Vagina (tissue), 2 donors: Measurements from ENCODE around the gene AKAP3. TPM values are rescaled to one million over a fixed set of nuclear protein-coding genes. Genes with fewer than 3 reads are reported as not detected.

Experiments used
- DNase-seq, 2 donors: peaks; one replicate each; pipeline ENCODE4 v3.0.0-alpha.2; 2017; ENCODE audit errors: extremely low spot score in 2 of 2
- H3K27ac ChIP-seq: fragments of 200-600 bp; sonication (generic); one replicate; pipeline ENCODE4 v1.5.1; 2019
- H3K27me3 ChIP-seq: fragments of 200-600 bp; sonication (generic); one replicate; pipeline ENCODE4 v1.5.1; 2019
- H3K36me3 ChIP-seq, 2 donors: fragments of 200-600 bp; sonication (generic); one replicate each; pipeline ENCODE4 v1.5.1; 2017 to 2019
- H3K4me1 ChIP-seq: fragments of 200-600 bp; sonication (generic); one replicate; pipeline ENCODE4 v1.5.1; 2019
- H3K4me3 ChIP-seq, 2 donors: fragments of 200-600 bp; sonication (generic); 1 replicate in 1 of 2; 2 replicates in 1 of 2; pipeline ENCODE4 v1.5.1; 2016 to 2019
- H3K9me3 ChIP-seq: fragments of 200-600 bp; sonication (generic); one replicate; pipeline ENCODE4 v1.5.1; 2019
- CTCF ChIP-seq, 3 experiments: fragments of 450-650 bp in 2 of 3; fragments of 200-600 bp in 1 of 3; sonication (generic) in 1 of 3; IDR thresholded peaks; one replicate each; pipeline ENCODE4 v1.5.1; 2017 to 2019; ENCODE audit warnings: antibody characterized with exemption in 3 of 3, mild to moderate bottlenecking in 2 of 3, moderate library complexity in 2 of 3
- POLR2A ChIP-seq, 2 donors: fragments of 450-650 bp; IDR thresholded peaks; one replicate each; pipeline ENCODE4 v1.6.1; 2017; ENCODE audit warnings: antibody characterized with exemption in 2 of 2, mild to moderate bottlenecking in 2 of 2, moderate library complexity in 2 of 2
- POLR2AphosphoS5 ChIP-seq, 2 donors: sonication (generic); formaldehyde crosslinking; IDR thresholded peaks; one replicate each; pipeline ENCODE4 v1.9.0; 2017; ENCODE audit warnings: antibody characterized with exemption in 2 of 2, mild to moderate bottlenecking in 2 of 2, low read depth in 1 of 2; ENCODE audit not compliant: insufficient read depth in 1 of 2
- intact Hi-C: fragments of 100-400 bp; cut with DNase I; formaldehyde crosslinking; loops from one replicate; pipeline ENCODE4 v1.15.1; 2023
- total RNA-seq: library from RNA; depleted of rRNA; stranded (reverse); fragments of >200 nt; gene quantifications from one replicate; pipeline ENCODE4 v1.2.3, GENCODE V29; 2016

Gene AKAP3
- total RNA-seq, 1 donor from 2014 or later, result not detected

- Histone ChIP-seq H3K36me3 (no peaks in the 10 kb centered on the region), H3K27me3 (no peaks in the 10 kb centered on the region), H3K4me1 (no peaks in the 10 kb centered on the region), H3K27ac (no peak overlapping the region), H3K4me3 (no peak overlapping the region), H3K9me3 (no peaks in the 10 kb centered on the region)
- intact Hi-C loops, result no loop called here
- no peak for DNase-seq
- TF ChIP-seq POLR2A (IDR thresholded peaks at IDR 0.05) (no peak), CTCF (IDR thresholded peaks at IDR 0.05) (no peak), POLR2AphosphoS5 (IDR thresholded peaks at IDR 0.05; ENCODE audit: insufficient read depth in 1 of 2, low read depth in 1 of 2) (no peak)
Measured at GRCh38 chr12:4569261-4569660, 79.6 kb downstream of the AKAP3 start.

- H3K27ac ChIP-seq, result no peak overlapping the region
- no peaks in the 10 kb centered on the region for H3K9me3 ChIP-seq
- no peak overlapping the region for H3K4me3 ChIP-seq
- H3K4me1 ChIP-seq, result no peaks in the 10 kb centered on the region
- DNase-seq, result no peak
- H3K36me3 ChIP-seq, result no peaks in the 10 kb centered on the region
- TF ChIP-seq CTCF (IDR thresholded peaks at IDR 0.05) (no peak), POLR2AphosphoS5 (IDR thresholded peaks at IDR 0.05; ENCODE audit: insufficient read depth in 1 of 2, low read depth in 1 of 2) (no peak), POLR2A (IDR thresholded peaks at IDR 0.05) (no peak)
- intact Hi-C loops, result no loop called here
- no peaks in the 10 kb centered on the region for H3K27me3 ChIP-seq
Measured at GRCh38 chr12:4567073-4567881, 81.6 kb downstream of the AKAP3 start.

DNA sequence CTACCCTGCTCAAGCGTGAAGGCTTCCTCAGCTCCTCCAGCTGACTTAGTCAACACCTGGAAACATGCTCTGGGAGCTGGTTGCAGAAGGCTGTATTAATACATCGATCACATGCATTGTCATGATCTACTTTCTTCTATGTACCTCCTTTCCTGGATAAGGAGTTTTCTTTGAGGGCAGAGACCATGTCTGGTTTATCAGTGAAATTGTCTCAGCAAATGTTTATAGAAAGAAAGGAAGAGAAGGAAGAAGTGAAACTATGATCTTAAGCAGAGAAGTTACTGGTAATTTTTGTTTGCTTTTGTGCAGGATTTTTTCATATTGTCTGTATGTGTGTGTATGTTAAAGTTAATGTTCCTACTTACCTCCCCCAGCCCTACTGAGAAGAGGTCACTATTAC, 82.4 kb downstream of the AKAP3 start:
- no peak for TF ChIP-seq POLR2A (IDR thresholded peaks at IDR 0.05)
- no peak for TF ChIP-seq CTCF (IDR thresholded peaks at IDR 0.05)

More for the DNA sequence above, 82.4 kb downstream of the AKAP3 start:
- Histone ChIP-seq H3K27ac (no peak overlapping the region), H3K27me3 (no peaks in the 10 kb centered on the region), H3K4me1 (peaks cover 8% of the 10 kb centered on the region), H3K4me3 (no peak overlapping the region), H3K36me3 (no peaks in the 10 kb centered on the region), H3K9me3 (no peaks in the 10 kb centered on the region)
- intact Hi-C loops, result no loop called here
- DNase-seq, result no peak

Other genes with a start within 250 kb of the AKAP3 start
- gene FGF6, start 203.2 kb downstream of the AKAP3 start, total RNA-seq, result not detected
- gene RAD51AP1, start 110.2 kb downstream of the AKAP3 start, total RNA-seq, result 4.2 TPM
- gene DYRK4, start 86.8 kb downstream of the AKAP3 start, total RNA-seq, result 19.4 TPM
- 49.6 TPM for gene NDUFA9, start 63 bp upstream of the AKAP3 start, total RNA-seq
- 2.0 TPM for gene GALNT8, start 71.3 kb upstream of the AKAP3 start, total RNA-seq